Measurements from ENCODE around the gene MTA2. TPM values are rescaled to one million over a fixed set of nuclear protein-coding genes. Genes with fewer than 3 reads are reported as not detected.

The MTA2 gene
- total RNA-seq, 1 experiment from 2014 or later, result 97.2 TPM

- no peaks in the 10 kb centered on the region for H3K4me1 Mint-ChIP-seq (ENCODE audit: low read depth, unreplicated experiment)
- peaks cover 55% of the 10 kb centered on the region for H3K36me3 Mint-ChIP-seq (ENCODE audit: insufficient read depth, unreplicated experiment)
- H3K4me3 Mint-ChIP-seq (ENCODE audit: low read depth, unreplicated experiment), result peak overlapping the region; percentile 93
- intact Hi-C loops (cut with micrococcal nuclease; ENCODE audit: unreplicated experiment), result no loop called here
- DNase-seq, result no peak
- CTCF ChIA-PET, result interaction anchor here (0.9 to 1.1 kb wide), 3 partner anchors 24 to 54 kb away, joined by 3 to 4 read pairs (median 3); partner anchors contain the start of genes B3GAT3 and TUT1
- H3K27me3 Mint-ChIP-seq (ENCODE audit: unreplicated experiment), result no peaks in the 10 kb centered on the region
- TF ChIP-seq, protein P1, sequence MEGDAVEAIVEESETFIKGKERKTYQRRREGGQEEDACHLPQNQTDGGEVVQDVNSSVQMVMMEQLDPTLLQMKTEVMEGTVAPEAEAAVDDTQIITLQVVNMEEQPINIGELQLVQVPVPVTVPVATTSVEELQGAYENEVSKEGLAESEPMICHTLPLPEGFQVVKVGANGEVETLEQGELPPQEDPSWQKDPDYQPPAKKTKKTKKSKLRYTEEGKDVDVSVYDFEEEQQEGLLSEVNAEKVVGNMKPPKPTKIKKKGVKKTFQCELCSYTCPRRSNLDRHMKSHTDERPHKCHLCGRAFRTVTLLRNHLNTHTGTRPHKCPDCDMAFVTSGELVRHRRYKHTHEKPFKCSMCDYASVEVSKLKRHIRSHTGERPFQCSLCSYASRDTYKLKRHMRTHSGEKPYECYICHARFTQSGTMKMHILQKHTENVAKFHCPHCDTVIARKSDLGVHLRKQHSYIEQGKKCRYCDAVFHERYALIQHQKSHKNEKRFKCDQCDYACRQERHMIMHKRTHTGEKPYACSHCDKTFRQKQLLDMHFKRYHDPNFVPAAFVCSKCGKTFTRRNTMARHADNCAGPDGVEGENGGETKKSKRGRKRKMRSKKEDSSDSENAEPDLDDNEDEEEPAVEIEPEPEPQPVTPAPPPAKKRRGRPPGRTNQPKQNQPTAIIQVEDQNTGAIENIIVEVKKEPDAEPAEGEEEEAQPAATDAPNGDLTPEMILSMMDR (IDR thresholded peaks at IDR 0.05; ENCODE audit: unreplicated experiment), result no peak
- H3K27ac Mint-ChIP-seq (ENCODE audit: unreplicated experiment), result peak overlapping the region; percentile 91
- H3K9me3 Mint-ChIP-seq (ENCODE audit: low read depth, unreplicated experiment), result no peaks in the 10 kb centered on the region
- BruUV-seq (replicated peaks), result no TSS peak
Measured at GRCh38 chr11:62645671-62645945, 43.9 kb upstream of the MTA2 start.

DNA sequence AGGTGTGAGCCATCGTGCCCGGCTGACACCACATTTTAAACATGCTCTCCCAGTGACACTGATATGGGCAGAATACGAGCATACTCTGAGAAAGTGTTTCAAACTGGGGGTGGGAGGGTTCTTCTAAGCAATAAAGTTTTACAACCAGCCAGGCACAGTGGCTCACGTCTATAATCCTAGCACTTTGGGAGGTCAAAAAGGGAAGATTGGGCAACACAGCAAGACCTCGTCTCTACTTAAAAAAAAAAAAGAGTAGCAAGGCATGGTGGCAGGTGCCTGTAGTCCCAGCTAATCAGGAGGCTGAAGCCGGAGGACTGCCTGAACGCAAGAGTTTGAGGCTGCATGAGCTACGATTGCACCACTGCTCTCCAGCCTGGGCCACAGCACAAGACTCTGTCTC is 42.6 kb upstream of the MTA2 start:
- no TSS peak for BruUV-seq (replicated peaks)
- H3K4me3 Mint-ChIP-seq (ENCODE audit: low read depth, unreplicated experiment), result peak overlapping the region; percentile 93
- H3K9me3 Mint-ChIP-seq (ENCODE audit: low read depth, unreplicated experiment), result no peaks in the 10 kb centered on the region
- H3K27ac Mint-ChIP-seq (ENCODE audit: unreplicated experiment), result no peak overlapping the region
- no peaks in the 10 kb centered on the region for H3K27me3 Mint-ChIP-seq (ENCODE audit: unreplicated experiment)
- intact Hi-C loops (cut with micrococcal nuclease; ENCODE audit: unreplicated experiment), result no loop called here
- H3K4me1 Mint-ChIP-seq (ENCODE audit: low read depth, unreplicated experiment), result no peaks in the 10 kb centered on the region
- CTCF ChIA-PET, result no interaction called here
- peaks cover 68% of the 10 kb centered on the region for H3K36me3 Mint-ChIP-seq (ENCODE audit: insufficient read depth, unreplicated experiment)
- no peak for DNase-seq
- TF ChIP-seq, protein P1 (IDR thresholded peaks at IDR 0.05; ENCODE audit: unreplicated experiment), result no peak

- CTCF ChIA-PET, result no interaction called here
- TF ChIP-seq, protein P1 (IDR thresholded peaks at IDR 0.05; ENCODE audit: unreplicated experiment), result no peak
- Mint-ChIP-seq H3K27me3 (ENCODE audit: unreplicated experiment) (no peaks in the 10 kb centered on the region), H3K4me3 (ENCODE audit: low read depth, unreplicated experiment) (no peak overlapping the region), H3K27ac (ENCODE audit: unreplicated experiment) (no peak overlapping the region), H3K36me3 (ENCODE audit: insufficient read depth, unreplicated experiment) (peaks cover 85% of the 10 kb centered on the region), H3K9me3 (ENCODE audit: low read depth, unreplicated experiment) (no peaks in the 10 kb centered on the region), H3K4me1 (ENCODE audit: low read depth, unreplicated experiment) (no peaks in the 10 kb centered on the region)
- intact Hi-C loops (cut with micrococcal nuclease; ENCODE audit: unreplicated experiment), result no loop called here
- no TSS peak for BruUV-seq (replicated peaks)
- DNase-seq, result no peak
Measured at GRCh38 chr11:62632492-62632891, 30.8 kb upstream of the MTA2 start.

DNA sequence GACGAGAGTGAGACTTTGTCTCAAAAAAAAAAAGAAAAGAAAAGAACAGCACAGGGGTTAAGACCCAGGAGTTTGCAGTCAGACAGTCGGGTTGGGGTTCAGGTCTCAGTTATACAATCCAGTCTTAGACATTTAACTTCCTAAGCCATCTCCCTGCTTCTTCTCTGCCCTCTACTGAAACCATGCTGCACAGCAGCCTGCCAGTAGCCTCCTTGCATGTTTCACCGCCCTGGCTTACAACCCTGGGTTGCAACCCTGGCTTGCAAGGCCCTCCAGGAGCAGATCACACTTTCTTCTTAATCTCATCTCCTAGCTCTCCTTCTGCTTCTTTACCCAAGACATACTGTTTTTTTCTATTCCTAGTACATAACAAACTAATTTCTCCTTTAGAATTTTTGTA is 26.0 kb upstream of the MTA2 start:
- DNase-seq, result no peak
- Mint-ChIP-seq H3K9me3 (ENCODE audit: low read depth, unreplicated experiment) (no peaks in the 10 kb centered on the region), H3K27me3 (ENCODE audit: unreplicated experiment) (no peaks in the 10 kb centered on the region), H3K27ac (ENCODE audit: unreplicated experiment) (no peak overlapping the region), H3K36me3 (ENCODE audit: insufficient read depth, unreplicated experiment) (peaks cover 85% of the 10 kb centered on the region), H3K4me1 (ENCODE audit: low read depth, unreplicated experiment) (no peaks in the 10 kb centered on the region), H3K4me3 (ENCODE audit: low read depth, unreplicated experiment) (no peak overlapping the region)
- intact Hi-C loops (cut with micrococcal nuclease; ENCODE audit: unreplicated experiment), result no loop called here
- TF ChIP-seq, protein P1 (IDR thresholded peaks at IDR 0.05; ENCODE audit: unreplicated experiment), result no peak
- CTCF ChIA-PET, result interaction anchor here (1.4 kb wide), 1 partner anchor 26 kb away, joined by 3 read pairs; the partner anchor contains the start of gene MTA2
- no TSS peak for BruUV-seq (replicated peaks)
